Osteoblast (primary cell): ENCODE data around the gene RARA. TPM values are rescaled to one million over a fixed set of nuclear protein-coding genes. Genes with fewer than 3 reads are reported as not detected.
A peak's percentile ranks its signal among the peaks of the same experiment; 100 is the strongest.

ENCODE experiments used
- DNase-seq: peaks from one replicate; pipeline ENCODE4 v3.0.0; 2011; ENCODE audit warnings: low spot score, mixed read lengths; ENCODE audit not compliant: insufficient read length; ENCODE audit errors: missing footprints
- H2AFZ ChIP-seq: 2 replicates; pipeline ENCODE4 v1.6.0; 2011; ENCODE audit warnings: mild to moderate bottlenecking, low read length
- H3K27ac ChIP-seq: 2 replicates; pipeline ENCODE4 v1.5.1; 2011; ENCODE audit warnings: mild to moderate bottlenecking, low read depth, low read length, moderate library complexity
- H3K27me3 ChIP-seq: 2 replicates; pipeline ENCODE4 v1.6.0; 2012; ENCODE audit warnings: mild to moderate bottlenecking, control low read depth, inconsistent platforms, low read length, moderate library complexity; ENCODE audit not compliant: insufficient read depth
- H3K36me3 ChIP-seq: 2 replicates; pipeline ENCODE4 v1.5.1; 2011; ENCODE audit warnings: mild to moderate bottlenecking, low read length, control low read depth, moderate library complexity; ENCODE audit not compliant: insufficient read depth
- H3K4me1 ChIP-seq: 2 replicates; pipeline ENCODE4 v1.5.1; 2011; ENCODE audit warnings: mild to moderate bottlenecking, low read length, control low read depth, moderate library complexity; ENCODE audit not compliant: insufficient read depth
- H3K4me2 ChIP-seq: 2 replicates; pipeline ENCODE4 v1.6.0; 2011; ENCODE audit warnings: mild to moderate bottlenecking, low read length; ENCODE audit not compliant: insufficient read depth
- H3K4me3 ChIP-seq: fragments of 200-600 bp; sonication (generic); 3 replicates; pipeline ENCODE4 v1.5.1; 2012; ENCODE audit warnings: mild to moderate bottlenecking, low read length, inconsistent platforms; ENCODE audit not compliant: insufficient read depth
- H3K79me2 ChIP-seq: 2 replicates; pipeline ENCODE4 v1.6.0; 2012; ENCODE audit warnings: mild to moderate bottlenecking, low read length, control low read depth, inconsistent platforms; ENCODE audit not compliant: insufficient read depth
- H3K9me3 ChIP-seq: 2 replicates; pipeline ENCODE4 v1.5.1; 2011; ENCODE audit warnings: low read depth, low read length, control low read depth
- H4K20me1 ChIP-seq: 2 replicates; pipeline ENCODE4 v1.6.0; 2012; ENCODE audit warnings: mild to moderate bottlenecking, low read length, control low read depth; ENCODE audit not compliant: insufficient read depth
- CTCF ChIP-seq: IDR thresholded peaks from 2 replicates; pipeline ENCODE4 v1.5.1; 2011; ENCODE audit warnings: mild to moderate bottlenecking, low read depth, low read length, moderate library complexity; ENCODE audit errors: extremely low read depth
- total RNA-seq: library from RNA; depleted of rRNA; stranded (reverse); fragments of >200 nt; gene quantifications from 2 replicates; pipeline ENCODE4 v1.2.3, GENCODE V29; 2012

RARA gene
- total RNA-seq, 1 donor = 31.1 TPM

GRCh38 chr17:40363111-40363827, 54.3 kb downstream of the RARA start:
- H3K79me2 ChIP-seq = peaks cover 6% of the 10 kb centered on the region
- H3K9me3 ChIP-seq = no peaks in the 10 kb centered on the region
- H3K4me1 ChIP-seq = peaks cover 16% of the 10 kb centered on the region
- peak overlapping the region; percentile 77 for H3K4me3 ChIP-seq
- no peak overlapping the region for H3K27ac ChIP-seq
- H4K20me1 ChIP-seq = peaks cover 5% of the 10 kb centered on the region
- H3K36me3 ChIP-seq = no peaks in the 10 kb centered on the region
- H3K4me2 ChIP-seq = peak overlapping the region; percentile 78
- no peak for TF ChIP-seq CTCF
- H2AFZ ChIP-seq = peak overlapping the region; percentile 65
- peak; percentile 90 for DNase-seq
- no peaks in the 10 kb centered on the region for H3K27me3 ChIP-seq

- Histone ChIP-seq H3K27ac (no peak within 1 kb of the TSS), H3K79me2 (peaks cover 6% of the 10 kb centered on the region), H2AFZ (peak within 1 kb of the TSS; percentile 65), H3K4me1 (peaks cover 11% of the 10 kb centered on the region), H4K20me1 (peaks cover 5% of the 10 kb centered on the region), H3K4me3 (peak within 1 kb of the TSS; percentile 77), H3K27me3 (no peaks in the 10 kb centered on the region), H3K9me3 (no peaks in the 10 kb centered on the region), H3K36me3 (no peaks in the 10 kb centered on the region), H3K4me2 (peak within 1 kb of the TSS; percentile 78)
- peak; percentile 92 for DNase-seq
- TF ChIP-seq CTCF = no peak
Observed at GRCh38 chr17:40364121-40364861, 55.3 kb downstream of the RARA start, which contains the start of gene GJD3. Gene GJD3 (minus strand): TSS chr17:40364737. CDS start chr17:40363815, 922 bp downstream.

- no peak overlapping the region for H3K27ac ChIP-seq
- peaks cover 6% of the 10 kb centered on the region for H3K79me2 ChIP-seq
- H4K20me1 ChIP-seq = peaks cover 5% of the 10 kb centered on the region
- DNase-seq = no peak
- no peaks in the 10 kb centered on the region for H3K36me3 ChIP-seq
- no peaks in the 10 kb centered on the region for H3K27me3 ChIP-seq
- no peak overlapping the region for H2AFZ ChIP-seq
- no peaks in the 10 kb centered on the region for H3K9me3 ChIP-seq
- TF ChIP-seq CTCF = no peak
- H3K4me2 ChIP-seq = peak overlapping the region; percentile 78
- peaks cover 11% of the 10 kb centered on the region for H3K4me1 ChIP-seq
- peak overlapping the region; percentile 77 for H3K4me3 ChIP-seq
Observed at GRCh38 chr17:40364906-40365305, 55.9 kb downstream of the RARA start.
